Type B pancreatic cell (in vitro differentiated cells): ENCODE measurements around the gene ACSL1. TPM values are rescaled to one million over a fixed set of nuclear protein-coding genes. Genes with fewer than 3 reads are reported as not detected.

Experiments
- DNase-seq: peaks from one replicate; pipeline ENCODE4 v3.0.0; 2021; ENCODE audit warnings: mixed read lengths; ENCODE audit not compliant: unreplicated experiment; ENCODE audit errors: extremely low spot score
- H3K27ac Mint-ChIP-seq: 2 replicates; pipeline ENCODE4 v1.8.0; 2021; ENCODE audit warnings: mild to moderate bottlenecking, mixed read lengths
- H3K27me3 Mint-ChIP-seq: 2 replicates; pipeline ENCODE4 v1.8.0; 2021; ENCODE audit warnings: mixed read lengths
- H3K36me3 Mint-ChIP-seq: 2 replicates; pipeline ENCODE4 v1.8.0; 2021; ENCODE audit warnings: mixed read lengths
- H3K4me1 Mint-ChIP-seq: one replicate; pipeline ENCODE4 v1.8.0; 2021; ENCODE audit warnings: mixed read lengths; ENCODE audit not compliant: unreplicated experiment
- H3K4me3 Mint-ChIP-seq: 2 replicates; pipeline ENCODE4 v1.8.0; 2021; ENCODE audit warnings: mild to moderate bottlenecking, mixed read lengths
- H3K9me3 Mint-ChIP-seq: 2 replicates; pipeline ENCODE4 v1.8.0; 2021; ENCODE audit warnings: mixed read lengths
- CTCF ChIP-seq: fragments of 200-600 bp; sonication (generic); conservative IDR thresholded peaks from 2 replicates; pipeline ENCODE4 v1.5.0; 2021; ENCODE audit warnings: antibody characterized with exemption, mild to moderate bottlenecking
- total RNA-seq: library from RNA; stranded (reverse); gene quantifications from 2 replicates; pipeline ENCODE4 v1.2.1, GENCODE V29; 2021; ENCODE audit warnings: low replicate concordance

The ACSL1 gene
- total RNA-seq, 1 donor from 2014 or later = 89.0 TPM

GRCh38 chr4:184816962-184817361, 8.8 kb downstream of the ACSL1 start:
- peaks cover 8% of the 10 kb centered on the region for H3K27me3 Mint-ChIP-seq
- H3K36me3 Mint-ChIP-seq = no peaks in the 10 kb centered on the region
- peaks cover 27% of the 10 kb centered on the region for H3K4me1 Mint-ChIP-seq
- no peak overlapping the region for H3K4me3 Mint-ChIP-seq
- no peak for DNase-seq
- peak overlapping the region; percentile 65 for H3K27ac Mint-ChIP-seq
- no peaks in the 10 kb centered on the region for H3K9me3 Mint-ChIP-seq
- no peak for TF ChIP-seq CTCF

GRCh38 chr4:184815046-184815877, 10.5 kb downstream of the ACSL1 start:
- no peak for TF ChIP-seq CTCF
- no peaks in the 10 kb centered on the region for H3K36me3 Mint-ChIP-seq
- H3K27ac Mint-ChIP-seq = peak overlapping the region; percentile 88
- no peak for DNase-seq
- H3K4me1 Mint-ChIP-seq = peaks cover 32% of the 10 kb centered on the region
- peaks cover 11% of the 10 kb centered on the region for H3K27me3 Mint-ChIP-seq
- peak overlapping the region; percentile 77 for H3K4me3 Mint-ChIP-seq
- no peaks in the 10 kb centered on the region for H3K9me3 Mint-ChIP-seq

GRCh38 chr4:184814686-184815045, 11.1 kb downstream of the ACSL1 start:
- Mint-ChIP-seq H3K36me3 (no peaks in the 10 kb centered on the region), H3K27me3 (peaks cover 11% of the 10 kb centered on the region), H3K4me3 (peak overlapping the region; percentile 77), H3K9me3 (no peaks in the 10 kb centered on the region), H3K27ac (peak overlapping the region; percentile 88), H3K4me1 (peaks cover 36% of the 10 kb centered on the region)
- DNase-seq = no peak
- no peak for TF ChIP-seq CTCF

- TF ChIP-seq CTCF = no peak
- peak overlapping the region; percentile 46 for H3K4me3 Mint-ChIP-seq
Observed at GRCh38 chr4:184812651-184813181, 13.1 kb downstream of the ACSL1 start.

GRCh38 chr4:184812199-184812542, 13.6 kb downstream of the ACSL1 start:
- Mint-ChIP-seq H3K36me3 (no peaks in the 10 kb centered on the region), H3K4me1 (peaks cover 49% of the 10 kb centered on the region), H3K27me3 (peaks cover 7% of the 10 kb centered on the region), H3K4me3 (no peak overlapping the region), H3K9me3 (no peaks in the 10 kb centered on the region), H3K27ac (peak overlapping the region; percentile 88)
- DNase-seq = no peak
- no peak for TF ChIP-seq CTCF

More at GRCh38 chr4:184812651-184813181, 13.1 kb downstream of the ACSL1 start:
- H3K27me3 Mint-ChIP-seq = peaks cover 7% of the 10 kb centered on the region
- peak overlapping the region; percentile 88 for H3K27ac Mint-ChIP-seq
- DNase-seq = no peak
- no peaks in the 10 kb centered on the region for H3K9me3 Mint-ChIP-seq
- H3K4me1 Mint-ChIP-seq = peaks cover 49% of the 10 kb centered on the region
- H3K36me3 Mint-ChIP-seq = no peaks in the 10 kb centered on the region
